Measurements from ENCODE around the gene ZCCHC4. TPM values are rescaled to one million over a fixed set of nuclear protein-coding genes. Genes with fewer than 3 reads are reported as not detected.

ZCCHC4 gene, protein sequence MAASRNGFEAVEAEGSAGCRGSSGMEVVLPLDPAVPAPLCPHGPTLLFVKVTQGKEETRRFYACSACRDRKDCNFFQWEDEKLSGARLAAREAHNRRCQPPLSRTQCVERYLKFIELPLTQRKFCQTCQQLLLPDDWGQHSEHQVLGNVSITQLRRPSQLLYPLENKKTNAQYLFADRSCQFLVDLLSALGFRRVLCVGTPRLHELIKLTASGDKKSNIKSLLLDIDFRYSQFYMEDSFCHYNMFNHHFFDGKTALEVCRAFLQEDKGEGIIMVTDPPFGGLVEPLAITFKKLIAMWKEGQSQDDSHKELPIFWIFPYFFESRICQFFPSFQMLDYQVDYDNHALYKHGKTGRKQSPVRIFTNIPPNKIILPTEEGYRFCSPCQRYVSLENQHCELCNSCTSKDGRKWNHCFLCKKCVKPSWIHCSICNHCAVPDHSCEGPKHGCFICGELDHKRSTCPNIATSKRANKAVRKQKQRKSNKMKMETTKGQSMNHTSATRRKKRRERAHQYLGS
- 6.4 TPM for polyA plus RNA-seq (2012; ENCODE audit: insufficient read length, low read depth)

DNA sequence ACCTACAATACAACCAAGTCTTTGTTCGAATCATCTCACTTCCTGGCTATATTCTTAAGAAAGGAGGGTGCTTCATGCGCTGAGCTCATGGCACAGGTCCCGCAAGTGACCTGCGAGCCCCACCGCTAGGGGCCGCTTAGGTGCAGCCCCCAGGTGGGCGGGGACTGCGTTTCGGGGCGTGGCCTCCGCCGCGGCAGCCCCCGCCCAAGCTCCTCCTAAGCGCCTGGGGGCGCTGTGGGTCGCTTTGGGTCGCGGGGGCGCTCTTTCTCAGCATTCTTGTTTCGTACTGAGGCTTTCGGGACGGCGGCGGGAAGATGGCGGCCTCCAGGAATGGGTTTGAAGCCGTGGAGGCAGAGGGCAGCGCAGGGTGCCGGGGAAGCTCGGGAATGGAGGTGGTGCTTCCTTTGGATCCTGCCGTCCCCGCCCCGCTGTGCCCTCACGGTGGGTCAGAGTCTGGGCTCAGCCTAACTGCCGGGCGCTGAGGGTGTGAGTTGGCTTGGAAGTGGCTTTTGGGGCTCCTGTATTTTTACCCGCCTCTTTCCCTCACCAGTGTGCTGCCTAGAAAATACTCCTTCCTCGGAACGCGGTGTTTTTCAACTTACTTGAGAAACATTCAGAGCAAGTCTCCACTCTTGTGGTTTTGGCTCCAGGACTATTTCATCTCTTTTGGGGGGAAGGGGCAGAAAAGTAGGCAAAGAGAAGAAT, at the start of gene ZCCHC4:
TSS of gene ZCCHC4 (plus strand) at position 279 of the 705 bp plus-strand sequence. CDS start at position 315, 36 bp downstream.
- TF ChIP-seq, protein P1, sequence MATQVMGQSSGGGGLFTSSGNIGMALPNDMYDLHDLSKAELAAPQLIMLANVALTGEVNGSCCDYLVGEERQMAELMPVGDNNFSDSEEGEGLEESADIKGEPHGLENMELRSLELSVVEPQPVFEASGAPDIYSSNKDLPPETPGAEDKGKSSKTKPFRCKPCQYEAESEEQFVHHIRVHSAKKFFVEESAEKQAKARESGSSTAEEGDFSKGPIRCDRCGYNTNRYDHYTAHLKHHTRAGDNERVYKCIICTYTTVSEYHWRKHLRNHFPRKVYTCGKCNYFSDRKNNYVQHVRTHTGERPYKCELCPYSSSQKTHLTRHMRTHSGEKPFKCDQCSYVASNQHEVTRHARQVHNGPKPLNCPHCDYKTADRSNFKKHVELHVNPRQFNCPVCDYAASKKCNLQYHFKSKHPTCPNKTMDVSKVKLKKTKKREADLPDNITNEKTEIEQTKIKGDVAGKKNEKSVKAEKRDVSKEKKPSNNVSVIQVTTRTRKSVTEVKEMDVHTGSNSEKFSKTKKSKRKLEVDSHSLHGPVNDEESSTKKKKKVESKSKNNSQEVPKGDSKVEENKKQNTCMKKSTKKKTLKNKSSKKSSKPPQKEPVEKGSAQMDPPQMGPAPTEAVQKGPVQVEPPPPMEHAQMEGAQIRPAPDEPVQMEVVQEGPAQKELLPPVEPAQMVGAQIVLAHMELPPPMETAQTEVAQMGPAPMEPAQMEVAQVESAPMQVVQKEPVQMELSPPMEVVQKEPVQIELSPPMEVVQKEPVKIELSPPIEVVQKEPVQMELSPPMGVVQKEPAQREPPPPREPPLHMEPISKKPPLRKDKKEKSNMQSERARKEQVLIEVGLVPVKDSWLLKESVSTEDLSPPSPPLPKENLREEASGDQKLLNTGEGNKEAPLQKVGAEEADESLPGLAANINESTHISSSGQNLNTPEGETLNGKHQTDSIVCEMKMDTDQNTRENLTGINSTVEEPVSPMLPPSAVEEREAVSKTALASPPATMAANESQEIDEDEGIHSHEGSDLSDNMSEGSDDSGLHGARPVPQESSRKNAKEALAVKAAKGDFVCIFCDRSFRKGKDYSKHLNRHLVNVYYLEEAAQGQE (IDR thresholded peaks at IDR 0.05; ENCODE audit: insufficient read depth in 1 of 2, low read depth in 2 of 2, low read length in 2 of 2), result no peak
- peak; percentile 91 for TF ChIP-seq TAF1 (IDR thresholded peaks at IDR 0.05; ENCODE audit: borderline replicate concordance, insufficient read depth, low read length)
- TF ChIP-seq FOXP2 (optimal IDR thresholded peaks at IDR 0.05; ENCODE audit: borderline replicate concordance, extremely low read depth, extremely low read length, insufficient read depth), result no peak
- peak; percentile 87; the same call in 1 of the 2 replicates for TF ChIP-seq SIN3A (IDR thresholded peaks at IDR 0.05; ENCODE audit: borderline replicate concordance, insufficient read depth, low read length)
- TF ChIP-seq POLR2AphosphoS5 (IDR thresholded peaks at IDR 0.05; ENCODE audit: low read depth, low read length), result peak; percentile 72

DNA sequence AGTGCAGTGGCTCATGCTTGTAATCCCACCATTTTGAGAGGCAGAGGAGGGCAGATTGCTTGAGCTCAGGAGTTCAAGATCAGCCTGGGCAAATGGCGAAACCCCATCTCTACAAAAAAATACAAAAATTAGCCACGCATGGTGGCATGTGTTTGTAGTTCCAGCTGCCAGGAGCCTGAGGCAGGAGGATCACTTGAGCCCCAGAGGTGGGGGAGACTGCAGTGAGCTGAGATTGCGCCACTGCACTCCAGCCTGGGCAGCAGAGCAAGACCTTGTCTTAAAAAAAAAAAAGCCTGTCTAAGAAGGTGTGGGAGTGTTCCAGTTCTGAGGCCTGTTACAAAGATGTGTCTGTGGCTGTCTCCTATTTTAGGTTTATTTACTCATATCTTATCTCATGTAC, 40.7 kb upstream of the ZCCHC4 start:
- TF ChIP-seq POLR2AphosphoS5 (IDR thresholded peaks at IDR 0.05; ENCODE audit: low read depth, low read length) (no peak), TAF1 (IDR thresholded peaks at IDR 0.05; ENCODE audit: borderline replicate concordance, insufficient read depth, low read length) (no peak), FOXP2 (optimal IDR thresholded peaks at IDR 0.05; ENCODE audit: borderline replicate concordance, extremely low read depth, extremely low read length, insufficient read depth) (no peak), SIN3A (IDR thresholded peaks at IDR 0.05; ENCODE audit: borderline replicate concordance, insufficient read depth, low read length) (no peak)
- TF ChIP-seq, protein P1 (IDR thresholded peaks at IDR 0.05; ENCODE audit: insufficient read depth in 1 of 2, low read depth in 2 of 2, low read length in 2 of 2), result no peak

- TF ChIP-seq SIN3A (IDR thresholded peaks at IDR 0.05; ENCODE audit: borderline replicate concordance, insufficient read depth, low read length) (no peak), POLR2AphosphoS5 (IDR thresholded peaks at IDR 0.05; ENCODE audit: low read depth, low read length) (no peak), TAF1 (IDR thresholded peaks at IDR 0.05; ENCODE audit: borderline replicate concordance, insufficient read depth, low read length) (no peak)
- TF ChIP-seq, protein P1 (IDR thresholded peaks at IDR 0.05; ENCODE audit: insufficient read depth in 1 of 2, low read depth in 2 of 2, low read length in 2 of 2), result no peak
Measured at GRCh38 chr4:25280210-25280609, 32.4 kb upstream of the ZCCHC4 start.

- TF ChIP-seq POLR2AphosphoS5 (IDR thresholded peaks at IDR 0.05; ENCODE audit: low read depth, low read length) (no peak), FOXP2 (optimal IDR thresholded peaks at IDR 0.05; ENCODE audit: borderline replicate concordance, extremely low read depth, extremely low read length, insufficient read depth) (no peak), TAF1 (IDR thresholded peaks at IDR 0.05; ENCODE audit: borderline replicate concordance, insufficient read depth, low read length) (no peak), SIN3A (IDR thresholded peaks at IDR 0.05; ENCODE audit: borderline replicate concordance, insufficient read depth, low read length) (no peak)
- TF ChIP-seq, protein P1 (IDR thresholded peaks at IDR 0.05; ENCODE audit: insufficient read depth in 1 of 2, low read depth in 2 of 2, low read length in 2 of 2), result no peak
Measured at GRCh38 chr4:25283948-25284347, 28.6 kb upstream of the ZCCHC4 start.
